MM.1S (cell line): ENCODE results near the gene ADISSP.

Experiments used
- CTCF ChIP-seq: fragments of 300-600 bp; sonication (generic); IDR thresholded peaks from 2 replicates; pipeline ENCODE4 v1.5.1; 2016; ENCODE audit warnings: antibody characterized with exemption, low read length, mixed read lengths
- EZH2phosphoT487 ChIP-seq: fragments of 300-600 bp; sonication (generic); IDR thresholded peaks from 2 replicates; pipeline ENCODE4 v1.6.1; 2018; ENCODE audit warnings: antibody characterized with exemption, low read length

DNA sequence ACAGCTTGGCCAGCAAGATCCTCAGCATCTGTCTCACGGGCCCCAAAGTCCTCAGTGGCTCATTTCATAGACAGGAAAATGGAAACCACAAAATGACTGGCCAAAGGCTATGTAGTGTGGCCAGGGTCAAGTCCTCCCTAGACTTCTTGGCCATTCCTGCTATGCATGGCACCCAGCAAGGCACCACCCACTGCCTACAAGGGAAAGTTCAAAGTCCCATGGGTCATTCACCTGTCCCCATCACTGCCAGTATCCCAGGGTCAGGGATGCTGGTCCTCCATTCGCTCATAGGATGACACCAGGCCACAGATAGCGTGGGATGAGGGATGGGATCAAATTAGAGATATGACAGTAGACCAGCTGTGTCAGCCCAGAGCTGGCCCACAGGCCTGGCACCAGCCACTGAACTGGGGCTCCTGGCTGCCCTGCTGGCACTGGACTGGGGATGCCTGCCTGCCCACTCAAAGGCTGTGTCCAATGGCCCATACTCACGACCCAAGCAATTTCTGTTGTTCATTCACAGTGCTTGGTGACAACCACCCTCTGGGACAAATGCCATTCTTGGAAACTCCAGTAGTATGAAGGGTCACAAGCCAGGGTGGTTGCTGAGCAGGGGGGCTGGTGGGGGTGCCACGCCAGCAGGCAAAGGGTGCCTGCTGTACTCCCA lies 11.6 kb downstream of the ADISSP start:
- TF ChIP-seq CTCF (no peak), EZH2phosphoT487 (no peak)
